Keratinocyte (primary cell): ENCODE data around the gene FBXO8. TPM values are rescaled to one million over a fixed set of nuclear protein-coding genes. Genes with fewer than 3 reads are reported as not detected.

ENCODE experiments used
- DNase-seq: peaks from one replicate; pipeline ENCODE4 v3.0.0-alpha.2; 2011; ENCODE audit warnings: low read depth, missing footprints, low spot score
- FAIRE-seq: peaks from 2 replicates; lab custom pipeline; 2011; peaks lifted over from hg19 to GRCh38; lab: Jason Lieb, UNC
- H2AFZ ChIP-seq: 2 replicates; pipeline ENCODE4 v1.6.0; 2012; ENCODE audit warnings: low read length, control low read depth, inconsistent platforms; ENCODE audit not compliant: control insufficient read depth
- H3K27ac ChIP-seq: 2 replicates; pipeline ENCODE4 v1.5.1; 2011; ENCODE audit warnings: low read length; ENCODE audit not compliant: control insufficient read depth, insufficient read depth
- H3K27me3 ChIP-seq: 3 replicates; pipeline ENCODE4 v1.6.0; 2011; ENCODE audit warnings: low read length; ENCODE audit not compliant: control insufficient read depth, insufficient read depth; ENCODE audit errors: extremely low read depth
- H3K36me3 ChIP-seq, 2 experiments: 2 replicates in 1 of 2; 3 replicates in 1 of 2; pipeline ENCODE4 v1.5.1; 2011; ENCODE audit warnings: low read length in 2 of 2, mild to moderate bottlenecking in 1 of 2; ENCODE audit not compliant: control insufficient read depth in 2 of 2, insufficient read depth in 2 of 2; ENCODE audit errors: extremely low read depth in 1 of 2
- H3K4me1 ChIP-seq: 3 replicates; pipeline ENCODE4 v1.5.1; 2011; ENCODE audit warnings: low read length; ENCODE audit not compliant: control insufficient read depth, insufficient read depth; ENCODE audit errors: extremely low read depth
- H3K4me2 ChIP-seq: 3 replicates; pipeline ENCODE4 v1.6.0; 2011; ENCODE audit warnings: low read depth, low read length; ENCODE audit not compliant: control insufficient read depth, insufficient read depth; ENCODE audit errors: extremely low read depth
- H3K4me3 ChIP-seq, 3 experiments: fragments of 200-600 bp in 1 of 3; sonication (generic) in 1 of 3; 2 replicates in 2 of 3; 3 replicates in 1 of 3; pipeline ENCODE4 v1.5.1; 2011 to 2016; ENCODE audit warnings: low read length in 3 of 3, mild to moderate bottlenecking in 3 of 3, control low read depth in 2 of 3, inconsistent platforms in 1 of 3, low read depth in 1 of 3, mixed read lengths in 1 of 3, mixed run types in 1 of 3, moderate library complexity in 1 of 3; ENCODE audit not compliant: control insufficient read depth in 2 of 3, insufficient read depth in 2 of 3; ENCODE audit errors: extremely low read depth in 1 of 3
- H3K79me2 ChIP-seq: 2 replicates; pipeline ENCODE4 v1.6.0; 2012; ENCODE audit warnings: low read length; ENCODE audit not compliant: control insufficient read depth, insufficient read depth
- H3K9ac ChIP-seq: 3 replicates; pipeline ENCODE4 v1.6.0; 2011; ENCODE audit warnings: low read length; ENCODE audit not compliant: control insufficient read depth, insufficient read depth; ENCODE audit errors: extremely low read depth
- H3K9me1 ChIP-seq: 3 replicates; pipeline ENCODE4 v1.6.0; 2011; ENCODE audit warnings: low read length; ENCODE audit not compliant: control insufficient read depth, insufficient read depth; ENCODE audit errors: extremely low read depth
- H3K9me3 ChIP-seq: 2 replicates; pipeline ENCODE4 v1.5.1; 2012; ENCODE audit warnings: low read depth, low read length; ENCODE audit not compliant: control insufficient read depth
- H4K20me1 ChIP-seq: 3 replicates; pipeline ENCODE4 v1.6.0; 2011; ENCODE audit warnings: low read length; ENCODE audit not compliant: control insufficient read depth, insufficient read depth; ENCODE audit errors: extremely low read depth
- CTCF ChIP-seq, 3 experiments: IDR thresholded peaks in 1 of 3; conservative IDR thresholded peaks in 1 of 3; optimal IDR thresholded peaks in 1 of 3; 2 replicates in 2 of 3; 3 replicates in 1 of 3; pipeline versions ENCODE3 to v1.5.1; 2011; ENCODE audit warnings: low read length in 3 of 3, mild to moderate bottlenecking in 3 of 3, moderate library complexity in 2 of 3, control low read depth in 1 of 3, inconsistent platforms in 1 of 3; ENCODE audit not compliant: insufficient read depth in 2 of 3; ENCODE audit errors: extremely low read depth in 1 of 3
- EZH2 ChIP-seq: IDR thresholded peaks from one replicate; pipeline ENCODE4 v1.6.1; 2012; ENCODE audit warnings: inconsistent platforms, mild to moderate bottlenecking, low read length, moderate library complexity
- dilution Hi-C: fragments of 300-500 bp; cut with MboI; formaldehyde crosslinking; loops from one replicate; pipeline ENCODE4 v1.7.0; 2020; ENCODE audit warnings: low sequenced_read_pairs; ENCODE audit not compliant: extremely low pct_ligation_motif_present
- polyA plus RNA-seq, 5 experiments: library from polyadenylated mRNA; depleted of rRNA in 3 of 5; stranded (reverse) in 3 of 5; stranded (forward) in 1 of 5; unstranded in 1 of 5; fragments of >200 nt; gene quantifications; 1 replicate in 1 of 5; 2 replicates in 3 of 5; 3 replicates in 1 of 5; pipeline versions ENCODE4 v1.2.1 to v1.2.3, GENCODE V29; 2011 to 2012; ENCODE audit warnings: missing spikeins in 2 of 5, low read depth in 1 of 5, low replicate concordance in 1 of 5

FBXO8 gene
- polyA plus RNA-seq, 1 donor (not counting 4 experiments of a cell fraction or from before 2014, with no cell fraction given): 21.0 TPM

GRCh38 chr4:174256277-174256713 lies 27.2 kb downstream of the FBXO8 start:
- FAIRE-seq: no peak
- no peak for DNase-seq
- no peak for TF ChIP-seq CTCF (optimal IDR thresholded peaks at IDR 0.05 in 1 of 3, IDR thresholded peaks at IDR 0.05 in 1 of 3, conservative IDR thresholded peaks at IDR 0.05 in 1 of 3; ENCODE audit: extremely low read depth in 1 of 3, insufficient read depth in 2 of 3, low read length in 3 of 3)
- TF ChIP-seq EZH2: no peak

DNA sequence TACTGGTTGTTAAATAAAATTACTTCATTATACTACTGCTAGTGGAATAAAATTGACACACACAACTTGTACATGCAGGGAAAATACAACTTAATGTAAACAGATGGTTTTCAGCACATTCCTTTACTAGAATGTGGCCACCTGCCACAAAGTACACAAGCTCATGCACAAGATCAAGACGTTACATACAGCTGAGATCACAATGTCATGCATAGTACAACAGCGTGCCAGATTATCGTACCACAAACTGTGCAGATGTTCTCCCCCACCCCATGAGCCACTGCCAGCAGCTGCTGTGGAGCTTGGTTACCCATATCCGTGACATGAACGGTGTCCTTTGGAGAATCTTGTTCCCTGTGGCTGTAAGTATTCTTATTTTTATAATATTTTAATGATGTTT lies 27.7 kb downstream of the FBXO8 start:
- Histone ChIP-seq H3K9ac (no peak overlapping the region), H3K4me1 (no peaks in the 10 kb centered on the region), H4K20me1 (no peaks in the 10 kb centered on the region), H3K9me1 (no peaks in the 10 kb centered on the region), H3K27ac (no peak overlapping the region), H2AFZ (no peak overlapping the region), H3K9me3 (no peaks in the 10 kb centered on the region), H3K4me2 (no peak overlapping the region), H3K79me2 (no peaks in the 10 kb centered on the region), H3K27me3 (no peaks in the 10 kb centered on the region), H3K36me3 (no peaks in the 10 kb centered on the region), H3K4me3 (no peak overlapping the region)
- TF ChIP-seq EZH2: no peak
- no peak for TF ChIP-seq CTCF (optimal IDR thresholded peaks at IDR 0.05 in 1 of 3, IDR thresholded peaks at IDR 0.05 in 1 of 3, conservative IDR thresholded peaks at IDR 0.05 in 1 of 3; ENCODE audit: extremely low read depth in 1 of 3, insufficient read depth in 2 of 3, low read length in 3 of 3)
- no peak for FAIRE-seq
- DNase-seq: no peak
- dilution Hi-C loops: no loop called here

More at GRCh38 chr4:174256277-174256713, 27.2 kb downstream of the FBXO8 start:
- Histone ChIP-seq H3K27ac (no peak overlapping the region), H2AFZ (no peak overlapping the region), H3K36me3 (no peaks in the 10 kb centered on the region), H3K9me3 (no peaks in the 10 kb centered on the region), H3K4me1 (no peaks in the 10 kb centered on the region), H3K27me3 (no peaks in the 10 kb centered on the region), H3K9me1 (no peaks in the 10 kb centered on the region), H3K4me3 (no peak overlapping the region), H3K4me2 (no peak overlapping the region), H3K79me2 (no peaks in the 10 kb centered on the region), H3K9ac (no peak overlapping the region), H4K20me1 (no peaks in the 10 kb centered on the region)
- dilution Hi-C loops: no loop called here
